Effector CD4-positive, alpha-beta T cell (primary cell): Measurements from ENCODE around the gene ATP9B.

ENCODE experiments used
- DNase-seq: peaks from one replicate; pipeline ENCODE4 v3.0.0-alpha.2; 2020
- total RNA-seq: gene quantifications from one replicate; lab custom pipeline; 2026; lab: John Stamatoyannopoulos, UW

ATP9B gene
- 78.2 reads per million, percentile 78 among the genes with 10 or more reads in this experiment for total RNA-seq

- DNase-seq, result peak; percentile 98
Observed at GRCh38 chr18:79068937-79069716, at the start of gene ATP9B. Gene ATP9B, plus strand, starts transcription at chr18:79069394. Its CDS starts 17 bp downstream, at chr18:79069411.

GRCh38 chr18:79019881-79020280 is 49.3 kb upstream of the ATP9B start:
- DNase-seq, result no peak

- no peak for DNase-seq
Observed at GRCh38 chr18:79022603-79023002, 46.6 kb upstream of the ATP9B start.

- DNase-seq, result no peak
Observed at GRCh38 chr18:79026491-79026890, 42.7 kb upstream of the ATP9B start.

- no peak for DNase-seq
Observed at GRCh38 chr18:79030680-79031079, 38.5 kb upstream of the ATP9B start.

GRCh38 chr18:79042276-79042675 is 26.9 kb upstream of the ATP9B start:
- no peak for DNase-seq

GRCh38 chr18:79043288-79043687 is 25.9 kb upstream of the ATP9B start:
- DNase-seq, result no peak

- DNase-seq, result no peak
Observed at GRCh38 chr18:79046522-79046921, 22.7 kb upstream of the ATP9B start.

- DNase-seq, result no peak
Observed at GRCh38 chr18:79047556-79048244, 21.5 kb upstream of the ATP9B start.

- DNase-seq, result no peak
Observed at GRCh38 chr18:79048245-79048632, 21.0 kb upstream of the ATP9B start.

GRCh38 chr18:79049506-79049905 is 19.7 kb upstream of the ATP9B start:
- no peak for DNase-seq

- DNase-seq, result no peak
Observed at GRCh38 chr18:79050005-79050404, 19.2 kb upstream of the ATP9B start.

GRCh38 chr18:79056827-79057367 is 12.3 kb upstream of the ATP9B start:
- no peak for DNase-seq

- no peak for DNase-seq
Observed at GRCh38 chr18:79058007-79058406, 11.2 kb upstream of the ATP9B start.

- DNase-seq, result no peak
Observed at GRCh38 chr18:79062806-79063205, 6.4 kb upstream of the ATP9B start.

GRCh38 chr18:79064228-79064627 is 5.0 kb upstream of the ATP9B start:
- no peak for DNase-seq

- DNase-seq, result no peak
Observed at GRCh38 chr18:79065802-79066201, 3.4 kb upstream of the ATP9B start.

GRCh38 chr18:79067611-79068010 is 1.6 kb upstream of the ATP9B start:
- DNase-seq, result no peak

GRCh38 chr18:79068341-79068936 is 755 bp upstream of the ATP9B start:
- peak; percentile 26 for DNase-seq

- no peak for DNase-seq
Observed at GRCh38 chr18:79069717-79070151, 540 bp downstream of the ATP9B start.

GRCh38 chr18:79070486-79070885 is 1.3 kb downstream of the ATP9B start:
- no peak for DNase-seq

- no peak for DNase-seq
Observed at GRCh38 chr18:79071037-79071436, 1.8 kb downstream of the ATP9B start.

GRCh38 chr18:79071503-79072210 is 2.5 kb downstream of the ATP9B start:
- no peak for DNase-seq
